Kidney epithelial cell (primary cell): Measurements from ENCODE around the gene RAB14. TPM values are rescaled to one million over a fixed set of nuclear protein-coding genes. Genes with fewer than 3 reads are reported as not detected.

Source experiments
- DNase-seq: peaks from one replicate; pipeline ENCODE4 v3.0.0-alpha.2; 2010; ENCODE audit warnings: low read depth
- H3K27me3 ChIP-seq: 2 replicates; pipeline ENCODE4 v1.6.0; 2011; ENCODE audit warnings: low read length; ENCODE audit not compliant: control insufficient read depth, insufficient read depth
- H3K36me3 ChIP-seq: 2 replicates; pipeline ENCODE4 v1.5.1; 2011; ENCODE audit warnings: low read length; ENCODE audit not compliant: control insufficient read depth, insufficient read depth
- H3K4me3 ChIP-seq: 2 replicates; pipeline ENCODE4 v1.5.1; 2011; ENCODE audit warnings: low read depth, mild to moderate bottlenecking, control low read depth, low read length
- total RNA-seq: library from RNA; depleted of rRNA; stranded (reverse); fragments of >200 nt; gene quantifications from 2 replicates; pipeline ENCODE4 v1.2.3, GENCODE V29; 2015
- TF ChIP-seq, protein P1 (sequence below): IDR thresholded peaks from 2 replicates; pipeline ENCODE4 v1.5.1; 2011; ENCODE audit warnings: mild to moderate bottlenecking, moderate library complexity, low read length, control low read depth, inconsistent platforms; ENCODE audit not compliant: insufficient read depth, poor library complexity, severe bottlenecking

RAB14 gene
- total RNA-seq, 1 donor from 2014 or later, result 38.1 TPM

- no peaks in the 10 kb centered on the region for H3K36me3 ChIP-seq
Observed at GRCh38 chr9:121141706-121142105, 60.0 kb downstream of the RAB14 start.

GRCh38 chr9:121141306-121141705 is 60.4 kb downstream of the RAB14 start:
- H3K27me3 ChIP-seq, result no peaks in the 10 kb centered on the region
- DNase-seq, result no peak
- H3K36me3 ChIP-seq, result no peaks in the 10 kb centered on the region
- TF ChIP-seq, protein P1, sequence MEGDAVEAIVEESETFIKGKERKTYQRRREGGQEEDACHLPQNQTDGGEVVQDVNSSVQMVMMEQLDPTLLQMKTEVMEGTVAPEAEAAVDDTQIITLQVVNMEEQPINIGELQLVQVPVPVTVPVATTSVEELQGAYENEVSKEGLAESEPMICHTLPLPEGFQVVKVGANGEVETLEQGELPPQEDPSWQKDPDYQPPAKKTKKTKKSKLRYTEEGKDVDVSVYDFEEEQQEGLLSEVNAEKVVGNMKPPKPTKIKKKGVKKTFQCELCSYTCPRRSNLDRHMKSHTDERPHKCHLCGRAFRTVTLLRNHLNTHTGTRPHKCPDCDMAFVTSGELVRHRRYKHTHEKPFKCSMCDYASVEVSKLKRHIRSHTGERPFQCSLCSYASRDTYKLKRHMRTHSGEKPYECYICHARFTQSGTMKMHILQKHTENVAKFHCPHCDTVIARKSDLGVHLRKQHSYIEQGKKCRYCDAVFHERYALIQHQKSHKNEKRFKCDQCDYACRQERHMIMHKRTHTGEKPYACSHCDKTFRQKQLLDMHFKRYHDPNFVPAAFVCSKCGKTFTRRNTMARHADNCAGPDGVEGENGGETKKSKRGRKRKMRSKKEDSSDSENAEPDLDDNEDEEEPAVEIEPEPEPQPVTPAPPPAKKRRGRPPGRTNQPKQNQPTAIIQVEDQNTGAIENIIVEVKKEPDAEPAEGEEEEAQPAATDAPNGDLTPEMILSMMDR, result no peak
- H3K4me3 ChIP-seq, result no peak overlapping the region

More at GRCh38 chr9:121141706-121142105, 60.0 kb downstream of the RAB14 start:
- no peak for DNase-seq
- TF ChIP-seq, protein P1, result no peak
- Histone ChIP-seq H3K27me3 (no peaks in the 10 kb centered on the region), H3K4me3 (no peak overlapping the region)

DNA sequence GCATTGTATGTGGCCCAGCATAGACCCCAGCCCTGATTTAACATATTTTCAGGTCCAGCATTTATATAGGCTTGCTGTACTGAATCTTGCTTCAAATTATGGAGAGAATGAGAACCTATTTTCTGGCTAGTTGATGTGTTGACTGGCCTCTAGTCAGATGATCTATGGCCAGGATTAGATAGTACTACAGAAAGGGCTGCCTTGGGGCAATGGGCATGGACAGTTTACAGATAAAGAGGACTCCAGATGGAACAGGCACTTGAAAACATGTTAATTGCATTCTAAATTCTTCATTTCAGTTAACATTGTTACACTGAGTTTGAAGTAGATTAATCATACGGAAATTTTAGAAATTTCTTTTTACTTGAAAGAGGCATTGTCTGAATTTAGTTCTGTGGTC is 61.5 kb downstream of the RAB14 start:
- TF ChIP-seq, protein P1, result no peak
- Histone ChIP-seq H3K36me3 (no peaks in the 10 kb centered on the region), H3K27me3 (no peaks in the 10 kb centered on the region), H3K4me3 (no peak overlapping the region)
- no peak for DNase-seq

DNA sequence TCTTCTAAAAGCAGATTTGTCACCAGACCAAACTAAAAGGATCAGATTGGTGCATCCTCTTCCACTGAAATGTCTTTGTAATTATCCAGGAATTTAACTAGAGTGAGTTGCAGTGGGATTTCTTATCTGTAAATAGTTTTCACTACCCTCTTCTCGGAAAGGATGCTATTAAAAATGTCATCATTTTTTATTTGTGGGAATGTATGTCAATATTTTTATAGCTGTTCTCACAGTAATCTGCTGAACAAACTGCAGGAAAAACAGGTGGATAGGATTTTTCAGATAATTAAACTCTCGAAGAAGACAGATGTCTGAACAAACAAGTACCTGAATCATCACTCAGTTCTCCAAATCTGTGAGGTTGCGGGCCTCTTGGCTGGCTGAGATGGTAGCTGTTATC is 62.7 kb downstream of the RAB14 start:
- DNase-seq, result no peak
- no peaks in the 10 kb centered on the region for H3K27me3 ChIP-seq
- TF ChIP-seq, protein P1, result no peak
- no peaks in the 10 kb centered on the region for H3K36me3 ChIP-seq
- H3K4me3 ChIP-seq, result no peak overlapping the region

- Histone ChIP-seq H3K4me3 (no peak overlapping the region), H3K27me3 (no peaks in the 10 kb centered on the region), H3K36me3 (no peaks in the 10 kb centered on the region)
- no peak for DNase-seq
- TF ChIP-seq, protein P1, result no peak
Observed at GRCh38 chr9:121138561-121138960, 63.1 kb downstream of the RAB14 start.

DNA sequence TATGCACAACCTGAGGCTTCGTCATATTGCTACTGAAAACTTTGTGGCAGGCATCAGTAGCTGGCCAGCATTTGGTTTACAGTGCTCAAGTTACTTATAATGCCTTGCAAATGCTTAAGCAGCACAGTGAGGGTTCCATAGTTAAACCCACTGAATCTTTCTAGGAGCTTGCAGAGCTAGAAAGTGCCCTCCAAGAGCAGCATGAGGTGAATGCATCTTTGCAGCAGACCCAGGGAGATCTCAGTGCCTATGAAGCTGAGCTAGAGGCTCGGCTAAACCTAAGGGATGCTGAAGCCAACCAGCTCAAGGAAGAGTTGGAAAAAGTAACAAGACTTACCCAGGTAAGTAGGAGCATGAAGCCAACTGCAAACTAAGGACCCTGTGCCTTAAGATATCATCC is 66.0 kb downstream of the RAB14 start:
- H3K27me3 ChIP-seq, result no peaks in the 10 kb centered on the region
- no peak for DNase-seq
- TF ChIP-seq, protein P1, result no peak
- H3K4me3 ChIP-seq, result no peak overlapping the region
- no peaks in the 10 kb centered on the region for H3K36me3 ChIP-seq
